ENCODE measurements around the gene SMTN. TPM values are rescaled to one million over a fixed set of nuclear protein-coding genes. Genes with fewer than 3 reads are reported as not detected.
"Not testable (repeated sequence)": the region's sequence is repeated elsewhere in the genome, so short reads cannot be mapped to it uniquely, and the experiment has no call there.

Gene SMTN
- total RNA-seq, 1 donor from 2014 or later: 12.8 TPM

DNA sequence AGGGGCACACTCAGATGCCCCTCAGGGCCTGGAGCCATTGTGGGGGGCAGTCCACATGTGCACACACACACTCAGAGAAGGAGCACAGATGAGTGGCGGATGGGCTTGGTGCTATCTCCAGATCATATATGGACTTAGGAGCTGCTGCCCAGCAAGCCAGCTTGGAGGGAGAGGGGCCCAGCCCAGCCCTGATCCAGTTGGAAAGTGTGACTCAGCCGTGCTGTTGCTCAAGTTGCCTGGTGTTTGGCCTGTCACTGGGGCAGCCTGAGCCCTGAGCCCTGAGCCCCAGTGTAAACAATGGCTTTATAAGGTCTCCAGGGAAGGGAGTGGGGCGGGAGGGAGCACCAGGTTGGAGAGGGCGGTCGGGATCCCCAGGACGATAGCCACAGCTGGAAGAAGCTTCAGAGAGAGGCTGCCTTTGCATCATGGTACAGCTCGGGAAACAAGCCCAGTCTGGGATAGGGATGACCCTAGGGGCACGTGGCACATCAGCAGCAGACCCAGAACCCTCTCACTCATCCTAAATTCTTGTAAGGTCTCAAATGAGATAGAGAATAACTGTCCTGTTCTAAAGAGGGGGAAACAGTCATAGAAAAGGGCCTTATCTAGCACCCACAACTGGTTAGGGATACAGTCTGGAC is 21.4 kb downstream of the SMTN start:
- intact Hi-C loops (cut with micrococcal nuclease): no loop called here

GRCh38 chr22:31103111-31103510 is 22.0 kb downstream of the SMTN start:
- intact Hi-C loops (cut with micrococcal nuclease): no loop called here

- intact Hi-C loops (cut with micrococcal nuclease): no loop called here
Measured at GRCh38 chr22:31103899-31104694, 23.0 kb downstream of the SMTN start.

GRCh38 chr22:31104869-31105268 is 23.8 kb downstream of the SMTN start:
- intact Hi-C loops (cut with micrococcal nuclease): loop anchor here (5.0 kb wide), 2 partner anchors 37 to 167 kb away; partner anchors contain the start of gene PLA2G3

GRCh38 chr22:31105282-31105929 is 24.3 kb downstream of the SMTN start:
- intact Hi-C loops (cut with micrococcal nuclease): loop anchor here (5.0 kb wide), 2 partner anchors 37 to 167 kb away; partner anchors contain the start of gene PLA2G3

GRCh38 chr22:31106001-31106571 is 25.0 kb downstream of the SMTN start:
- intact Hi-C loops (cut with micrococcal nuclease): loop anchor here (5.0 kb wide), 2 partner anchors 36 to 166 kb away; partner anchors contain the start of gene PLA2G3

DNA sequence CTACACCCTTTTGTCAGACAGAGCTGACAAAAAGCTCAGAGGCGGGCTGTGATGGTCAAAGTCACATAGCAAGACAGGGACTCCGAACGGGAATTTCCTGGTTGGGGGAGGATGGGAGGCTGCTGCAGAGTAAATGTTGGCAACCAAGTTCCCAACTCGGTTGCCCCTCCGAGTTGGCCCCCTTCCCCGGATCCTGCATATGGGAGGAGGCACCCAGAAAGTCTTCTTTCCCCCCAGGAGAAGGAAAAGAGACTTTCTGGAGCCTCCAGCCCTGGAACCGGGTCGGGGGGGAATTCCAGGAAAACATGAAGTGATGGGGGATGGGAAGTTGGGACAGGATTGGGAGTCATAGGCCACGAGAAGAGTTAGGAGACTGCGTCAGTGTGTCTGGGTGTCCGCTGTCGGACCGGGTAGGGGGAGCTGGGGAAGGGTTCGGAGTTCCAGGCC is 25.6 kb downstream of the SMTN start:
- intact Hi-C loops (cut with micrococcal nuclease): loop anchor here (1.0 to 5.0 kb wide), 9 partner anchors 22 to 207 kb away; partner anchors contain the start of genes LIMK2, PLA2G3, RNF185 and TUG1

DNA sequence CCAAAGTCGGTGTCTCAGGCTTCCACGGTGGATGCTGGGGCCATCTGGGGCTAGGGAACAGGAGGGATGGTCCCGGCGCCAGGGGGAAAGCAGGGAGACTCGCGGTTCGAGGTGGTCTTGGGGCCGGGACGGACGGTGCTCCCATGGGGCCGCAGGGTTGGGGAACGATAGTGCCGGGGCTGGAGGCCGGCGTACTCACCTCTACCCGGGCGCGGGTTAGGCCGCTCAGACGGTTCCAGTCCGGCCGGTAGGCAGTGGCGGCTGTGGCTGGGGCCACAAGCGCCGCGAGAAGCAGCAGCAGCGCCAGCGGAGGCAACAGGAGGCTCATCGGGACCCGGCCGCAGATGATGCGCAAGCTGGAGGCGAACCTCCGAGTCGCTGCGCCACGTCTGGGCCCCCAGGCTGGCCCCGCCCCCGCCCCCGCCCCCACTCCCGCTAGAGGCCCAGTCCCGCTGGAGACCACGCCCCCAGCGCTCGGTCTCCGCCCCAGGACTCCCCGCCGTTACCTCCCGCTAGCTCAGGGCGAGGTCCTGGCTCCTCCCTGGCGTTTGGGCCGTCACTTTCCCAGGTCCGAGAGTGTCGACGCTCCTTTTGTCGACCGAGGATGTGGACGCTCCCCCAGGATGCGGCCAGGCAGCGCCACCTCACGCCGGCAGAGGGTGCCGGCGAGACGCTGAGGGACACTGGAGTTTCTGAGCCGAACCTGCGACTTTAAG is 26.2 kb downstream of the SMTN start, which contains the start of gene SELENOM:
Gene SELENOM, minus strand, starts transcription at position 391 of the 716 bp plus-strand sequence. Its CDS starts 63 bp downstream, at position 328.
- intact Hi-C loops (cut with micrococcal nuclease): loop anchor here (1.0 to 5.0 kb wide), 9 partner anchors 23 to 206 kb away; partner anchors contain the start of genes LIMK2, PLA2G3, RNF185 and TUG1

DNA sequence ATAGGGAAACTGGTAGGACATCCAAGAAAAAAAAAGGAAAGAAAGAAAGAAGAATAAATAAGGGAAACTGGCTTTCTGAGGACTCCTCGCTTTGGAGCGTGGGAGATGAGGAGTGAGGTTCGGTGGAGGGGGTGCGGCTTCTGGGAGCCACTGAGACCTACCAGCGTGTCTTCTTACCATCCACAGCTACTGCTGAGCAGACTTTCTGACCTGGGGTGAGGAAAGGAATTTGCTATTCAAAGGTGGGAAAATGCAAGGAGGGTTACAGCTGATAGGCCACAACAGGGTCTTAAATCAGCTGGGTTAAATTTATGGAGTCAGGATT is 26.7 kb downstream of the SMTN start:
- intact Hi-C loops (cut with micrococcal nuclease): loop anchor here (1.0 to 5.0 kb wide), 9 partner anchors 24 to 205 kb away; partner anchors contain the start of genes LIMK2, PLA2G3, RNF185 and TUG1

DNA sequence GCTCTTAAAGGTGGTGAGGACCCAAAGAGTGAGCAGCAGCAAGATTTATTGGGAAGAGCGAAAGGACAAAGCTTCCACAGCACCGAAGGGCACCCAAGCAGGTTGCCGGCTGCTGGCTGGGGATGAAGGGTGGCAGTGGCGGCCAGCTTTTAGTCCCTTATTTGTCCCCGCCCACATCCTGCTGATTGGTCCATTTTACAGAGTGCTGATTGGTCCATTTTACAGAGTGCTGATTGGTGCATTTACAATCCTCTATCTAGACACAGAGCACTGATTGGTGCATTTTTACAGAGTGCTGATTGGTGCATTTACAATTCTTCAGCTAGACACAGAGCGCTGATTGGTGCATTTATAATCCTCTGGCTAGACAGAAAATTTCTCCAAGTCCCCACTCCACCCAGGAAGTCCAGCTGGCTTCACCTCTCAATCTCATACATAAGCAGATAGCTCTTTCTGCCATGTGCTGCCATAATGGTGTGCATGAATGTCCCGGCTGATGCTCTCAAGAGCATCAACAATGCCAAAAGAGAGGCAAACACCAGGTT is 31.5 kb downstream of the SMTN start:
- intact Hi-C loops (cut with micrococcal nuclease): not testable (repeated sequence)

DNA sequence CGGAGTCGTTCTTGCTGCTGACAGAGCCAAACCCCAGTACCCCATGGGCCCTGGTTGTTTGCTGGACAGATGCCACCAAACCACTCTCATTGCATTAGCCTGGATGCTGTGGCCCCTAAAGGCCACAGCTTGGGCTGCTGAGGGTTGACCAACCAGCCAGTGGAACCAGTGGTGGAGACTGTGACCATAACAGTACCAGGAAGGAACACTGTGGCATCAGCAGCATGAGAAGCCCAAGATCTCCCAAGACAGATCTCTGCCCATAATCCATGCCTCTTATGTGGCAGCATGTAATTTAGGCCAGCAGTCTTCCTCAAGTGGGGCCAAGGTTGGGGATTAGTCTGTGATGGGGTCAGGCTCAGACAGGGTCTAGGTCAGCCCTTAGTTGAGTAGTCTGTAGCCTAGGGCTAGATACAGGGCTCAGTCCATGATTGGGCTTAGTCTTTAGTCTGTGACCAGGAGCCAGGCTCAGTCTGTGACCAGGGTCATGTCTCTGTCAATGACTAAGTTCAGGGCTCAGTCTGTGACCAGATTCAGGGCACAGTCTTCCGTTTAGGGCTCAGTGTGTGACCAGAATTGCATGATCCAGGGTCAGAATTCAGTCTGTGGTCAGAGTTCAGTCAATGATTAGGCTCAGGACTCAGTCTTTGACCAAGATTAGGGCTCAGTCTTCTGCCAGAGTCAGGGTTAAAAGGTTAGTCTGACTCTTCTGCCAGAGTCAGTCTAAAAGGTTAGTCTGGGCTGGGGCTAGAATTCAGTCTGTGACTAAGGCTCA is 37.1 kb downstream of the SMTN start:
- intact Hi-C loops (cut with micrococcal nuclease): no loop called here

GRCh38 chr22:31119026-31119717 is 38.1 kb downstream of the SMTN start:
- intact Hi-C loops (cut with micrococcal nuclease): no loop called here

DNA sequence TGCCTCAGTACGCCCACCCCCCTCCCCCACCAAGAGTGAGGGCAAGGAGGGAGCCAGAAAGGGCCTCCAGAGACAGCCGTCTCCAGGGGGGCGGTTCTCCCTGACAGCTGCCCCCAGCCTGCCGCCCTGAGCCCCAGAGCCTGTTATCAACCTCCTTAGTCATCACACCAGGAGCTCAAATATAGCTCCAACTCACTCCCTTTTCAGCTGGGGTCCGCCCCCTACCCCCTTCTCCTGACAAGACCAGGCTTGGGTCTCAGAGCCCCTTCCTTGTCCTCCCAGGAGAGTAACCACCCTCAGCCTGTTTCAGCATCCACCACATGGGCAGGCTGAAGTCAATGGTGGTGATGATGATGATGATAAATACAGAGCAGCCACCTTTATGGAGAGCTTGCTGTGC is 39.1 kb downstream of the SMTN start:
- intact Hi-C loops (cut with micrococcal nuclease): no loop called here

GRCh38 chr22:31120642-31121041 is 39.5 kb downstream of the SMTN start:
- intact Hi-C loops (cut with micrococcal nuclease): no loop called here

GRCh38 chr22:31121403-31121802 is 40.3 kb downstream of the SMTN start:
- intact Hi-C loops (cut with micrococcal nuclease): no loop called here

GRCh38 chr22:31122196-31122531 is 41.0 kb downstream of the SMTN start:
- intact Hi-C loops (cut with micrococcal nuclease): no loop called here

DNA sequence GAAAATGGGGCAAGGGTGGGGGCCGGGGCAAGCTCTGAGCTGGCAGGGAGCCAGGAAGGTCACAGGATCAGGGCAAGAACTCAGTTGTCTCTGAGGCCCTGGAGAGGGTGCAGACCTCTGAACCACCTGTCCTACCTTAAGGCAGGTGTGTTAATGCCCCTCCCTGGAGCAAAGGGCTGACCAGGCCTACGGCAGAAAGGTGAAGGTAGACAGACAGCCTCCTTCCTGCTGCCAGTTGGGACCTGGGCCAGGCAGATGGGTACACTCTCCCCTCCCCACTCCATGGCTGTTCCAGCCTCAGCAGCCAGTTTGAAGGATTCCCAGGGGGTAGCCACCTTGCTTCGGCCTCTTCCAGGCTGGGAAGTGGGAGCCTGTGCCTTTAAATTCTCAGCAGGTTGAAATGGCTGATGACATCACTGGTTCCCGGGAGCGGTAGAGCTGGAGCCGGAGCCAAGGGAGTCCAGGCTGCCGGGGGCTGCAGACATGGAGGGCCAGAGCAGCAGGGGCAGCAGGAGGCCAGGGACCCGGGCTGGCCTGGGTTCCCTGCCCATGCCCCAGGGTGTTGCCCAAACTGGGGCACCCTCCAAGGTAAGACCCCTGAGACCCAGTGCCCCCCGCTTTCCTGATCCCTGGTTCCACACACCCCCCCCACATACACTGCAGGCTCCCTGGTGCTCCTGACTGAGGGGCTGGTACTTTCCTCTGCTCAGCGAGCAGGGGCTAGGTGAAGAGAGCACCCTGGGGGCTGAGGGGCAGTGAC is 41.6 kb downstream of the SMTN start, which contains the start of gene INPP5J:
Gene INPP5J, plus strand, starts transcription at position 435 of the 760 bp plus-strand sequence. Its CDS starts 49 bp downstream, at position 484.
- intact Hi-C loops (cut with micrococcal nuclease): no loop called here

- intact Hi-C loops (cut with micrococcal nuclease): no loop called here
Measured at GRCh38 chr22:31123292-31123602, 42.1 kb downstream of the SMTN start.

All from T-helper 1 cell treated with Interleukin-12 subunit alpha and Interleukin-12 subunit beta and Interleukin-4 antibody, amounts not matched to agents 30 ng/mL and 1 ng/mL, for 36 hours (primary cell).